Breast epithelium (tissue), 4 donors: Measurements from ENCODE around the gene DNAJC3. TPM values are rescaled to one million over a fixed set of nuclear protein-coding genes. Genes with fewer than 3 reads are reported as not detected.

Experiments used
- DNase-seq, 2 donors: peaks; one replicate each; pipeline ENCODE4 v3.0.0-alpha.2; 2019; ENCODE audit warnings: low spot score in 2 of 2
- H3K27ac ChIP-seq, 2 donors: fragments of 200-600 bp; sonication (generic) in 1 of 2; one replicate each; pipeline ENCODE4 v1.5.1; 2016 to 2019; ENCODE audit warnings: mild to moderate bottlenecking in 1 of 2
- H3K27me3 ChIP-seq, 2 donors: fragments of 200-600 bp; sonication (generic) in 1 of 2; one replicate each; pipeline versions ENCODE4 v1.5.1 to v1.6.0; 2017 to 2019; ENCODE audit warnings: control low read depth in 1 of 2, mild to moderate bottlenecking in 1 of 2
- H3K36me3 ChIP-seq: fragments of 200-600 bp; one replicate; pipeline ENCODE4 v1.5.1; 2019
- H3K4me1 ChIP-seq, 2 donors: fragments of 200-600 bp; sonication (generic); one replicate each; pipeline ENCODE4 v1.5.1; 2016 to 2019; ENCODE audit warnings: control low read depth in 1 of 2
- H3K4me3 ChIP-seq, 3 donors: fragments of 200-600 bp; sonication (generic); 1 replicate in 2 of 3; 2 replicates in 1 of 3; pipeline ENCODE4 v1.5.1; 2016 to 2019; ENCODE audit warnings: mild to moderate bottlenecking in 3 of 3, moderate library complexity in 2 of 3
- H3K9me3 ChIP-seq, 2 donors: fragments of 200-600 bp; sonication (generic) in 1 of 2; one replicate each; pipeline ENCODE4 v1.5.1; 2016 to 2019; ENCODE audit warnings: control low read depth in 1 of 2
- POLR2A ChIP-seq: fragments of 450-650 bp; IDR thresholded peaks from one replicate; pipeline ENCODE4 v1.6.1; 2016; ENCODE audit warnings: antibody characterized with exemption, mild to moderate bottlenecking, moderate library complexity
- POLR2AphosphoS5 ChIP-seq, 3 donors: sonication (generic); formaldehyde crosslinking; IDR thresholded peaks; one replicate each; pipeline ENCODE4 v1.6.1; 2017; ENCODE audit warnings: antibody characterized with exemption in 3 of 3
- intact Hi-C: fragments of 100-400 bp; cut with DNase I; formaldehyde crosslinking; loops from one replicate; pipeline ENCODE4 v1.15.1; 2023; ENCODE audit warnings: low total_unique reads
- total RNA-seq, 3 donors: library from RNA; depleted of rRNA; stranded (reverse); fragments of >200 nt; gene quantifications; one replicate each; pipeline ENCODE4 v1.1.0, GENCODE V29; 2016
- TF ChIP-seq, protein P1 (sequence below), 3 donors: fragments of 450-650 bp; IDR thresholded peaks; one replicate each; pipeline ENCODE4 v1.5.1; 2016 to 2017; ENCODE audit warnings: antibody characterized with exemption in 3 of 3, mild to moderate bottlenecking in 3 of 3, moderate library complexity in 3 of 3

Gene DNAJC3
- total RNA-seq, 3 donors from 2014 or later: 44.3 to 62.3 (median 60.3) TPM

DNA sequence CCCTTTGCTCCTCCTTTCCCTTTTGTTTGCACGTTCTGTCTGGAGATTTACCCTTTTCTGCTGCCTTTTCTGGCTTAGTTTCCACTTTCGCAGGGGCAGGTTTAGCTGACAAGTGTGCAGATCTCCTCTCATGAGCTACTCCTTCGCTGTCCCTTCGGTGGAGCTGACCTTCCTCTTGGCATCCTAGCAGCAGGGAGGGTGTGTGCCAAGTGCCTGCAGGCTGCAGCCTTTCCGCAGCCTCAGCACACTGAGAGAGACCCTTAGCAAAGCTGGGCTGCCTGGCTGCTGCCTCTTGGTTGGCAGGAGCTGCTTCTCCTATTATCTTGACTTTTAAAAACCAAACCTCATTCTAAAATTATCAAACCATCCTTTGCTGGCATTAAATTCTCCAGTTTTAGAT, 132.5 kb downstream of the DNAJC3 start:
- intact Hi-C loops: no loop called here
- TF ChIP-seq, protein P1, sequence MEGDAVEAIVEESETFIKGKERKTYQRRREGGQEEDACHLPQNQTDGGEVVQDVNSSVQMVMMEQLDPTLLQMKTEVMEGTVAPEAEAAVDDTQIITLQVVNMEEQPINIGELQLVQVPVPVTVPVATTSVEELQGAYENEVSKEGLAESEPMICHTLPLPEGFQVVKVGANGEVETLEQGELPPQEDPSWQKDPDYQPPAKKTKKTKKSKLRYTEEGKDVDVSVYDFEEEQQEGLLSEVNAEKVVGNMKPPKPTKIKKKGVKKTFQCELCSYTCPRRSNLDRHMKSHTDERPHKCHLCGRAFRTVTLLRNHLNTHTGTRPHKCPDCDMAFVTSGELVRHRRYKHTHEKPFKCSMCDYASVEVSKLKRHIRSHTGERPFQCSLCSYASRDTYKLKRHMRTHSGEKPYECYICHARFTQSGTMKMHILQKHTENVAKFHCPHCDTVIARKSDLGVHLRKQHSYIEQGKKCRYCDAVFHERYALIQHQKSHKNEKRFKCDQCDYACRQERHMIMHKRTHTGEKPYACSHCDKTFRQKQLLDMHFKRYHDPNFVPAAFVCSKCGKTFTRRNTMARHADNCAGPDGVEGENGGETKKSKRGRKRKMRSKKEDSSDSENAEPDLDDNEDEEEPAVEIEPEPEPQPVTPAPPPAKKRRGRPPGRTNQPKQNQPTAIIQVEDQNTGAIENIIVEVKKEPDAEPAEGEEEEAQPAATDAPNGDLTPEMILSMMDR (IDR thresholded peaks at IDR 0.05): no peak
- TF ChIP-seq POLR2A: no peak
- no peak for TF ChIP-seq POLR2AphosphoS5 (IDR thresholded peaks at IDR 0.05)
- Histone ChIP-seq H3K27ac (no peak overlapping the region), H3K4me1 (no peaks in the 10 kb centered on the region), H3K27me3 (no peaks in the 10 kb centered on the region), H3K4me3 (no peak overlapping the region), H3K9me3 (peaks cover 28 to 42% of the 10 kb centered on the region in 2 donors), H3K36me3 (no peaks in the 10 kb centered on the region)
- no peak for DNase-seq

DNA sequence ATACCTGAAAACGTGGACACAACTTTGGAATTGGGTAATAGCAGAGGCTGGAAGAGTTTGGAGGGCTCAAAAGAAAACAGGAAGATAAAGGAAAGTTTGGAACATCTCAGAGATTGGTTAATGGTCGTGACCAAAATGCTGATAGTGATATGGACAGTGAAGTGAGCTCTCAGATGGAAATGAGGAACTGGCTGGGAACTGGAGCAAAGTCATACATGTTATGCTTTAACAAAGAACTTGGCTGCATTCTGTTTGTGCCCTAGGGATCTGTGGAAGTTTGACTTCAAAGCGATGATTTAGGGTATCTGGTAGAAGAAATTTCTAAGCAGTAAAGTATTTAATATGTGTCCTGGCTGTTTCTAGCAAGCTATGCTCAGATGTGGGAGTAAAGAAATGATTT, 136.2 kb downstream of the DNAJC3 start:
- Histone ChIP-seq H3K27ac (no peak overlapping the region), H3K4me1 (no peaks in the 10 kb centered on the region), H3K4me3 (no peak overlapping the region), H3K9me3 (peaks cover 24 to 27% of the 10 kb centered on the region in 2 donors), H3K27me3 (no peaks in the 10 kb centered on the region), H3K36me3 (no peaks in the 10 kb centered on the region)
- DNase-seq: no peak
- TF ChIP-seq POLR2A: no peak
- TF ChIP-seq, protein P1 (IDR thresholded peaks at IDR 0.05): no peak
- no peak for TF ChIP-seq POLR2AphosphoS5 (IDR thresholded peaks at IDR 0.05)
- intact Hi-C loops: no loop called here

DNA sequence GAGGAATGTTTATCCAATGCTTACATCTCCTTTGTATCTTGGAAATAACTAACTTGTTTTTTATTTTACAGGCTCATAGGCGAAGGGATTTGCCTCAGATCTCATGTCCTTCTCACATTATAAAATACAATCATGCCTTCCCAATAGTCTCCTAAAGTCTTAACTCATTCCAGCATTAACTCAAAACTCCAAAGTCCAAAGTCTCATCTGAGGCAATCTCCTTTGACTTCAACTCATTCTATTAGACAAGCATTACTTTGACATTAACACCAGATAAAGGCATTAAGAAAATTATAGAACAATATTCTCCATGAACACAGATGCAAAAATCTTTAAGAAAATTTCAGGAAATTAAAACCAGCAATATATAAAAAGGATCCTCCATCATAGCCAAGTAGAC, 137.6 kb downstream of the DNAJC3 start:
- H3K4me3 ChIP-seq: no peak overlapping the region
- H3K36me3 ChIP-seq: no peaks in the 10 kb centered on the region
- H3K27me3 ChIP-seq: no peaks in the 10 kb centered on the region
- no peak for DNase-seq
- intact Hi-C loops: no loop called here
- H3K27ac ChIP-seq: no peak overlapping the region
- H3K9me3 ChIP-seq: peaks cover 20 to 22% of the 10 kb centered on the region in 2 donors
- TF ChIP-seq POLR2A: no peak
- TF ChIP-seq, protein P1 (IDR thresholded peaks at IDR 0.05): no peak
- no peak for TF ChIP-seq POLR2AphosphoS5 (IDR thresholded peaks at IDR 0.05)
- H3K4me1 ChIP-seq: no peaks in the 10 kb centered on the region

DNA sequence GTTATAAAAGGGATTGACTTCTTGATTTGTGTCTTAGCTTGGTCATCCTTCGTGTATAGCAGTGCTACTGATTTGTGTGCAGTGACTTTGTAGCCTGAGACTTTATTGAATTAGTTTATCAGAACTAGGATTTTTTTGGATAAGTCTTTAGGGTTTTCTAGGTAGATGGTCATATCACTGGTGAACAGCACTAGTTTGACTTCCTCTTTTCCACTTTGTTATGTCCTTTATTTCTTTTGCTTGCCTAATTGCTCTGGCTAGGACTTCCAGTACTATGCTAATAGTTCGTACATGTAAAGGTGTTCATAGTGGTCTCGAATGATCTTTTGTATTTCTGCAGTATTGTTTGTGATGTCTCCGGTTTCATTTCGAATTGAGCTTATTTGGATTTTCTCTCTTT, 145.4 kb downstream of the DNAJC3 start:
- DNase-seq: no peak
- intact Hi-C loops: no loop called here
- H3K9me3 ChIP-seq: no peaks in the 10 kb centered on the region
- TF ChIP-seq POLR2AphosphoS5 (IDR thresholded peaks at IDR 0.05) (no peak), POLR2A (no peak)
- TF ChIP-seq, protein P1 (IDR thresholded peaks at IDR 0.05): no peak
- no peaks in the 10 kb centered on the region for H3K36me3 ChIP-seq
- H3K27ac ChIP-seq: no peak overlapping the region
- H3K4me3 ChIP-seq: no peak overlapping the region
- H3K4me1 ChIP-seq: no peaks in the 10 kb centered on the region
- H3K27me3 ChIP-seq: no peaks in the 10 kb centered on the region

DNA sequence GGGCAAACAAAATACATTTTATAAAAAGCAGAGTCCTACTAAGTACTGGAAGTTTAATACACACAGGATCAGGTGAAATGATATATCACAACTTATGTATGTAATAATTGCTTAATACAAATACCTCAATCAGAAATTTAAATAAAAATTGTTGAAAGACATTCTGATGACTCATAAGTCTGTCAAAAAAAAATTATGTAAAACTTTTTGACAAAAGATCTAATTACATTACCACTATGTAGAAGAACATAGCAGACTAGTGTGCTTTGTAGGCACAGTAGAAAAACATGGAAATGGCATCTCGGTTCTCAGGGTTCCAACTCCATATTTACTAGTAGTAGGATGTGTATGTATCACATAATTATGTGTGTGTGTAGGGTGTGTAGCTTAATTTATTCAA, 156.2 kb downstream of the DNAJC3 start:
- Histone ChIP-seq H3K27me3 (no peaks in the 10 kb centered on the region), H3K36me3 (no peaks in the 10 kb centered on the region), H3K27ac (no peak overlapping the region), H3K4me1 (no peaks in the 10 kb centered on the region), H3K4me3 (no peak overlapping the region), H3K9me3 (peaks cover 4 to 9% of the 10 kb centered on the region in 2 donors)
- intact Hi-C loops: loop anchor here (10.0 kb wide), 1 partner anchor 208 kb away; no protein-coding TSS in a partner anchor
- TF ChIP-seq, protein P1 (IDR thresholded peaks at IDR 0.05): no peak
- TF ChIP-seq POLR2A (no peak), POLR2AphosphoS5 (IDR thresholded peaks at IDR 0.05) (no peak)
- no peak for DNase-seq
